GM18909 (cell line): ENCODE results near the gene COL6A3.
"Not testable (repeated sequence)": the region's sequence is repeated elsewhere in the genome, so short reads cannot be mapped to it uniquely, and the experiment has no call there.

ENCODE experiments used
- ATAC-seq: cut with Tn5 transposase; IDR thresholded peaks from one replicate; pipeline ENCODE4 v1.9.1; 2021; ENCODE audit warnings: mild to moderate bottlenecking; ENCODE audit not compliant: unreplicated experiment, poor library complexity

The COL6A3 gene

DNA sequence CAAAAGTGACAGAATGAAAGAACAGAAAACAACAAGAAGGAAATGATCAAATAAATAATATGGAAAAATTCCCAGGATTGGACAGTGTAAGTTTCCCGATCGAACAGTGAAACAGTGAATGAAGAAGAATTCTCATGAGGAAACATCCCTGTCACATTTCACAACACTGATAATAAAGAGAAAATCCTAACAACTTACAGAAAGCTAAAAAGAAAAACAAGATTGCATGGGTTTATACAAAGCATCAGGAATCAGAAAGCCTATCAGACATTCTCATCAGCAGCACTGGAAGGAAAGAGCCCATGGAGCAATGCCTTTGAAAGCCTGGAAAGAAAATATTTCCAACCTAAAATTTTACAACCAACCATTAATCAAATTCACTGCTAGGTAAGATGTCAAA is 9.9 kb upstream of the COL6A3 start:
- ATAC-seq: no peak

DNA sequence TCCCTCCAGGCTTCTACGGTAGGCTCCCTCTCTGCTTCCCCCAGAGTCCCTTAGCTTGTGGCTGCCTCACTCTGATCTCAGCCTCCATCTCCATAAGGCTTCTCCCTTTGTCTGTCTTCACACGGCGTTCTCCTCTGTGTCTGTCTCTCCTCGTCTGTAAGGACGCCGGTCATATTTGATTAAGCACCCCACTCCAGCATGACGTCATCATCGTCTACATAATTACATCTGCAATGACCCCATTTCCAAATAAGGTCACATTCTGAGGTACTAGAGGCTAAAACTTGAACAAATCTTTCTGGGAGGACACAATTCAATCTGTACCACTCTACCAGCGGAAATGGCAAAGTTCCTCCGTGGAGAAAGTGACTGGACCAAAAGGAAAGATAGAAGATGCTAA is 8.3 kb upstream of the COL6A3 start:
- no peak for ATAC-seq

DNA sequence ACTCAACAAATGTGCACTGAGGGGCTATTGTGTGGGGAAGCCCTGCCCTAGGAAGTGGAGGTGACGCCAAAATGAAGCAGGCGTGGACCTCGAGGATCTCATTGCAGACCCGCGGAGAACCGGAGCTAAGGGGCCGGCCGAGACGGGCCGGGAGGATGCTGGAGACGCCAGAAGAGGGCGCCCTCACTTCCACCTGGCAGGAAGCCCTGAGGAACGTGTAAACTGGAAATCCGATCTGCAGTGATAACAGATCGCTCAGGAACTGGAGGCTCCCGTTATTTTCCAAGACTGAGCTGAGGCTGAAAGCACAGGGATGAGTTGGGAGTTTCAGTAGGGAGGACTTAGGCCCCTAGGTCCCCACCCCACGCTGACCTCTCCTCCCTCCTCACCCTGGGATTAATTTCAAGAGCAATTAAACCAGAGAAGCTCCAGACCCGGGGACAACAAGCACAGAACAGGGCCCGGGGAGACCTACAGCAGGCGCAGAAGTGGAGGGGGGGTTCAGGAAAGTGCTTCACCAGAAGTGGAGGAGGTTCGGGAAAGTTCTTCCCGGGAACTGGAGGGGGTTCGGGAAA is 7.7 kb upstream of the COL6A3 start:
- ATAC-seq: no peak

DNA sequence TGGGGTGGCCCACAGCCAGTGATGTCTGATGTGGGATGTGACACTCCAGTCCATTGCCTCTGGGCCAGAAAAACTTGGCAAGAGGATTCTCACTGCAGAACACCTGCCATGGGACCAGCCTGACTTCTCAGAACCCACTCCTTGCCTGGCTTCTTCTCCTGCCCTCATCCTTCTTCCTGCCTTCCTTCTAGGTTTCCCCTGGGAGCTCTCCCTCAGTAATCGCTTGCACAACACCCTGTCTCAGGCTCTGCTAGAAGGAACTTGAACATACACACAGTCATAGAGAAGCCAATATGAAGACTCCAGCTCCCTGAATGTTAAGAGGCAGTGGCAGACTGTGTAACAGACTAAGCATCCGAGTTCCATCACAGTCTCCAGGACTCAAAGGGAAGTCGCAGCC is 4.3 kb upstream of the COL6A3 start:
- no peak for ATAC-seq

DNA sequence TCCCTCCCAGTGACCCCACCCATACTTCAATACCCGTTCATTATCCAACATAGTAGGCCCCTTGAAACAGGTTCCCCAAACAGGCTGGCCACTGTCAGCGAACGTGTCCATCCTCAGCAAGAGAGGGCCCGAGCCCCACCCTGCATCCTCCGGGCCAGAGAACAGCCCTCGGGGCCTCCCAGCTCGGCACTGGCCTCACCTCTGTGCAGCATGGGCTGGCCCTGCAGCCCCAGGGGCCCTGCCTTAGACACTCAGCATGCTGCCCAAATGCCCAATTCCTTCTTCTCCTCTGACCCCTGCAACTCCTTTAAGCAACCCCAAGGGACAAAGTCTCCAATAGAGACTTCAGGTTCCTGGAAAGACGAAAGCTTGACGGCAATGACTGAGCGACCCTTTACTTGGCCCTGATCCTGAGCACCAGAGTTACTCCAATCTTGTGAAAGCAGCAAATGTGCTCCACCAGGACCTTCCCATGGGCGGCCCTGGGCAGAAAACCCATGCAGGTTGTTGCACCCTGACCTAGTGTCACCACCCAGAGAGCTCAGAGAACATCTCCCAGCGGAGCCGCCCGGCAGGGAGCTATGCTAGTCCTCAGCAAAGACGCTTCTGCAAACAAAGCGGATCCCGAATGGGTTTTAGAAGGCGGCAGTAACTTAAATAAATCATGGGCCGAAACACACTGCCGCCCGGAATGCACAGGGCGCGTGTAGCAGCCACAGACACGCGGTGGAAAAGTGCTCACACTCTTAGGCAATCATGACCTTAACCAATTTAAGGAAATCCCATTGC is 782 bp downstream of the COL6A3 start:
- no peak for ATAC-seq

DNA sequence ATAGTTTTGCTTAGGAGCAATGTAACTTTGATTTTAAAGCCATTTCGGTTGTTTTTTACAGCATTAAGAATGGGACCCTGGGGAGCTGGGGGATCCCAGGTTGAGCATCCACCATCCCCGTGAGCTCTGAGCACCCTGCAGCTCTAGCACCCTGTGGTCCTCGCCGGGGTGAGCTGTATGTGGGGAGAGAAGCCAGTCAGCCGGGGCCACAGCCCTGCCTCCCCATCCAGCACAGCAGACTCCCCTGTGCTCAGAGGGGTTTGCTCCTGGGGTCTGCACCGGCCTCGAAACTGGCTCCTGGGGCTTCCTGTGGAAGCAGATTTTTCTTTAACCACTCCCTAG is 1.3 kb downstream of the COL6A3 start:
- no peak for ATAC-seq

DNA sequence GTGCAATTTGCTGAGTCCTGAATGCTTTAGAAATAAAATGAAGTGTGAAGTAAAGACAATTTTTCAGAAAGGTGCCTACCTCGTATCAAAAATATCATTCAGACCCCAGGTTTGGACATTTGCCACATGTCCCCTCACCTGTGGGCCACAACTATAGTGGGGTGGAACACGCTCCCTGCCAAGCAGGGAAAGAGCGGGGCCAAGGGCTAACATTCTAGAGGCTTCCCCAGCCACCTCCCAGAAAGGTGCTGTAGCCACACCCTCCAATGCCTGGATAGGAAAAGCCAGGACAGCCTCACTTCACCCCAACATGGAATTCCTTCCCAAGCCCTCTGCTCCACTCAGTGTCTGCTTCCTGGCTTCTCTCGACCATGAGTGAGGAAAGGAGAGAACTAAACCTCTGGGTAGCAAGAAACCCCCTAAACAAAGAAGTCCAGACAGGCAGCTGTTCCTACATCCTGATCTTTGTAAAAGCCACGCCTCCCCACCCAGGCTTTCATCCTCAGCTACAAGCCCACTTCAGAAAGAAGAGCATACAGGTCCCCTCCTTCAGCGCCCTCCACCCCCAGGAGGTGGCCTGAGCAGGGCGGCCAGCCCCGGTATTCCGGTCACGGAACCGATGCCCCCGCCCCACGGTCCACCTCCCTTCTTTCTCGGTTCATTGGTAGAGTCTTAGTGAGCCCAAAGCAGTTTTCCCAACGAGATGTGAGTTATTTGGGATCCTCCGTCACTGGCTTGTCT is 2.1 kb downstream of the COL6A3 start:
- ATAC-seq: no peak

DNA sequence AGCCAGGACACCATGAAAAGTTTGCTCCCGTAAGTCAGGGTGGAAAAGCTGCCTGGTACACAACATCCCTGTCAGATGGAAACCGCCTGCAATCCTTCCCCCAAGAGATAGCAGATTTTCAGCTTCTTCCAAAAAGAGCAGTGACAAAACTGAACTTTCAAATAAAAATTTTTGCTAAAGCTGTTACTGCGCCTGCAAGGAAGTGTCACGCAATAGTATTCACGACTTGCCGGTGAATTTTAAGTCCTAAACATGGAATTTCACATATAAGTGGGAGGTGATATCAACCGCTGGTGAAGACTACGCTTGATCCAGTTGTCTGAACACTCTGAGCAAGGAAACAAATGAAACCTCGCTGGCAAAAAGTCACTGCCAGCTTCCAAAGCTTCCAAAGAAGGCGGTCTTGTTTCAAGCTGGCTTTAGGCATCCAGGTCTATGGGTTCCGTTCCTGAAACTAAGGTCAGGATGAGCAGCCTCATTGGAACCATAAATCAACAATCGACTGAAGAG is 2.8 kb downstream of the COL6A3 start:
- no peak for ATAC-seq

DNA sequence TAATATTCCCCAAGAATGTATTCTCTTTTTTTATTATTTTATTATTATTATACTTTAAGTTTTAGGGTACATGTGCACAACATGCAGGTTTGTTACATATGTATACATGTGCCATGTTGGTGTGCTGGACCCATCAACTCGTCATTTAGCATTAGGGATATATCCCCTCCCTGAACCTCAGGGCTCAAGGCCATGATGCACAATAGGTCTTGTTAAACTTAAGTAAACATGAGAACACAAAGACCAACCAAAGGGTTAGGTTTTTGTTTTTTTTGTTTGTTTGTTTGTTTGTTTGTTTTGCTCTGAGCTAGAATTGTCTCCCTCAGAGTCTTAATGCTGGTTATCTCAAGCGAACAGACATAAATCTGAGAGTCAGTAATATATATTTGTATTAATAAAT is 4.7 kb downstream of the COL6A3 start:
- not testable (repeated sequence) for ATAC-seq

DNA sequence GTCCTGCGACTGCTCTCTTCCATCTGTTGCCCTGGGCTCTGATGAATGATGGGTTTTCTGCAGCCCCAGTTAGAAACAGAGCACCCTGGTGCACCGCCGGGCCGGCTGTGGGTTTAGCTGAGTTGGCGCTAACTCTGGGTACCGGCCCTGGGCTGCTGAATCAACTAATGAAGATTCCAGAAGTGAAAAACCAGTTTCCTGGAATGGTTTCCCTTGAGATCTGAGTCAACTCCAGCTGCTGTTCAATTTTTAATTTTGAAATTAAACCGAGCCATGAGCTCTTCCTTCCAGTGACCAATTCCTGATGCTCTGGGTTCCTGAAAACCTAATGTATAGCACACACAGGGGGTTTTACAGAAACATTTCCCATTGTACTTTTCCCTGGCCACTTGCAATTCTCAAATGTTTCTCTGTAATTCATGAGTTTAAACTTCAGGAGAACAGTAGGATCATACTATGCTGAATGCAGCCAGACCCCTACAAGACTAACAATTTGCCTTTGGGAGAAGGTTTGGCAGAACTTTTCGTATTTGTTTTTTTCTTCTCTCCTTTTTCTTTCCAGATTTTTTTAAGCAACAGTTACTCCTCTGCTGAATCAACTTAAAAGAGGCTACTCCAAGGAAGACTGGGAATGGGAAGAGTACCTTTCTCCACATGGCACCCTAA is 5.5 kb downstream of the COL6A3 start:
- ATAC-seq: no peak

DNA sequence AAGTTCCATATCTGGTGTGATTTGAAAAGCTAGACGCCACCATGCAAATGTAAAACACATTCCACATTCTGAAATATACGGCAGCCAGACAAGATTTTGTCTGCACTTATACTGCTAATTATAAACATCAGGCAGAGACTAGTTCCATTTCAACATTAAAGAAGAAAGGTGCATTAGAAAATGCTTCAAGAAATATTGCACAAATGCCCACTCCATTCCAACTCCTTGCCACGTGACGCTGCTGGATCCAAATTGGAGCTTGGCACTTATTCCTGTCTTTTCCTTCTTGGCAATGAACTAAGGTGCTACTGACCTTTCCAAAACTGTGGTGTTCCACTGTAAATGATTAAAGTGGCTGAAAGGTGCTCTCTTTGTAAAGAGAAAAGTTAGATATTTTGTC is 6.3 kb downstream of the COL6A3 start:
- no peak for ATAC-seq

DNA sequence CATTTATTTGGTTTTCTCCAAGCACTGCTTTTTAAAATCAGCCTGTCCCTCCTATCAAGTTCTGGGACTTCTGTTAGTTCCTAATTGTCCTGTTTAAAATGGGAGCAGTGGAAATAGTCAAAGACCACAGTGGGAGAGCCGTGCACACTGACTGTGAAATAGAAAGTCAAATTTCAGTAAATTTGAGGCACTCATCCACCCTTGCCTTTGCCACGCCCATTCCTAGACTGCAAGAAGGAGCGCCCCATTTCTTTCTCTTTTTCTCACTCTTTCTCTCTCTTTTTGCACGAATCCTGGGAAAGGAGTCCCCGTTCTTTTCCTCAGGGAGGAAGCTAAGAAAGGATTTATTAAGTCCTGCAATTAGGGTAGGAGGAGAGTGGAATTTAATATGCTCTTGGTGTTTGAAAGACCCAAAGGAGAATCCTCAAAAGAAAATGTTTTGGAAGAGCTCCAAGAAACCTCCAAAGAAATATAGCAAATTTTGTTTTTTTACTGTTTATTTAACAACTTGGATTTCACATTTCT is 7.5 kb downstream of the COL6A3 start:
- no peak for ATAC-seq

DNA sequence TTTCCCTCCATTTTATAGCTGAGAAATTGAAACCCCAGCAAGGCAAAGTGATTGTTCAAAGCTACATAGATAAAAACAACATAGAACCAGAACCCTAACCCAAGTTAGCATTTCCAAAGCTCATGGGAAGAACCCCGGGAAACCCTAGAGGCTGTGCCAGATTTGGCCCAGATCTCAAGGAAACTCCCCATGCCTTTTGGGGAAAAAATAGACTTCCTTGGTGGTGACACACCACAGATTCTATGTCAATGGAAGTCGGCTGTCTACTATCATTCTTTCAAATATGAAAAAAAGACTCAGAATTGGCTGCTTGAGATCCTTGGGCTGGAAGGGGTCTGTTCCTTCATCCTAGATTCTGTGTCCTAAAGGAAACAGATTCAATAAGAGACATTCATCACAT is 8.4 kb downstream of the COL6A3 start:
- ATAC-seq: no peak

DNA sequence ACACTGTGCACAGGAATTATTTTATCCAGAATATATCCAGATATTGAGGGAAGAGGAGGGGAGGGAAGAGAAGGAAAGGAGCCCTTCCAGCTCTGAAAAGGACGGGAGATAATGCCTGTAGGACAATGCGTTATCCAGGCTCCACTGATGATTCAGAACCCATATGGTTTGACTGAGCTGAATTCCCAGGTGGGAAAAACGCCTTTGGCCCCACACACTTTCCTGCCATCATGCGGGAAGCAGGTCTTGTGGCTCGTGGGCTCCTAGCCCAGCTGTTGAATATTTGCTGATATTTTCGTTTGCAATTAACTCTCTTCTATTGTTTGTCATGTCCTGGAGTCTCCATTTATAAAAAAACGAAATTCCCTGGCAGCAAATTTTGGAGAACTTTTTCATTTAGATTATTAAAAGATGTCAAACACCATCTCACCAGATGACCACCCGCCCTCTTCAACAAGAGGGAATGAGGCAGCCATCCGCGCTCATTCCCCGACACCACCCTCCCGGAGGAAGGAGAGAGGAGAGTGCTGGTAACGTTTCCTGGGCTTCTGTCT is 8.9 kb downstream of the COL6A3 start:
- ATAC-seq: no peak

DNA sequence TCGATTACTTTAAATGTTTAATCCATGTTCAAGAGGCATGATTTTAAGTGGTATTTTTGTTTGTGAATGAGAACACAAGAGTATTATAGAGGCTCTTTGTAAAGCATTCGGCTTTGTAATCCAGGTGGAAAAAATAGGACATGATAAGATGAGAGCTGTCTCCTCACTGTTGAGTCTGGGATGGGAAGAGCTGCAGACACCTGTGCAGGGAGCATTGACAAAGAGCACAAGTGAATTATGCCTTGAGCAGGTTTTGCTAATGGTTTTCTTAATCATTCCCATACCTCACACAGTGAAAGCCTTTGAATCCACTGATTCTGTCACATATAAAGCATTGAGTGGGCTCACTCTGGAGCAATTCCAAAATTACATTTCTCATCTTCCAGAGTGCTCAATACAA is 9.6 kb downstream of the COL6A3 start:
- ATAC-seq: no peak

DNA sequence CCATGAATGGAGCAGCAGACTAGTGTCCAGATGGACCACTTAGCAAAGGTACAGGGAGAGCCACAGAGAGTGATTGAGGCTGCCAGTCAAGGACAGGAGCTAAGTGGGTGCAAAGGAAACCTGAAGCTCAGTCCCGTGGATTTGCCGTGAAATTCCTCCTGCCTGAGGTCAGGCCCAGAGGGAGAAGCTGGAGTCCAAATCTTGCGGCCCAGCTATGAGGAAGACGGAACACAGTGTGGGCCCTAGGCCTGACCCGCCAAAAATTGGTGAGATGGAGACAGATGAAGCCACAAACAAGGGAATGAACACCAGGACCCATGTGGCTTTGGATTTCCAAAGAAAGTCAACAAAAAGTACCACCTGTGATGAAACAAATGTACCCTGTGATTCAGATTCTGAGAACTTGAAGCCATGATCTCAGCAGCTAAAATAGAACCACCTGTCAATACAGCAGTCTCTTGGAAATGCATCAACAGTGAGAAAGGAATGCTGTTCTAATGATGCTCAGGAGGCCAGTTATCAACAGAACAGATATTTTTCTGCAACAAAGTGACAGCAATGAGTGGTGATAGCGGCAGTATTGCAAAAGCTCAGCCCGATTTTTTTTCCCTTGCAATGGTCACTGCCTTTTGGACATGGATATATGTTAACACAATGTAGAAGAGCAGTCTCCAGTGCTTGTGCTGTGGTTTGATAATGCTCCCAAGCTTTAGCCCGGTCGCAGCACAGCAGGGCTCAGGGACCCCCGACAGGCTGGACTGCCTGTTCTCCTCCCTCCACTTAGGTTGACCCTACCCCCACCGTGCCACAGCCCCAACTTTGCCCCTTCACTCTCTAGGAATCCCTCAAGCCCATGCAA is 10.7 kb downstream of the COL6A3 start:
- no peak for ATAC-seq

DNA sequence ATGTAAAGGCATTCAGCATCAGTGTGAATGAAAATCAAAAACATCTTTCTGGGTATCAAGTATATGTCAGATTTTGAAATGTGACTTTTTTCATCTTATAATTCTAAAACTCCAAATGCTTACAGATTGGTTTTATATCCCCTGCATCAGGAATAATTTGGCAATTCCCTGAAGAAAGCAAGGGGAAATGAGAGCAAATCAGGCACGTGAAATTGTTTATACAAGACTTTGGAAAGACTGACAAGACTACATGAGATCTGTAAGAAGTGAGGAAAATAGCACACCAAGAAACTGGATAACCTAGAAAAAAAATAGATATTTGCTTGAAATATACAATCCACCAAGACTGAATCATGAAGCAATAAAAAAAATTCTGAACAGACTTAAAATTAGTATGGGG is 13.8 kb downstream of the COL6A3 start:
- ATAC-seq: no peak

DNA sequence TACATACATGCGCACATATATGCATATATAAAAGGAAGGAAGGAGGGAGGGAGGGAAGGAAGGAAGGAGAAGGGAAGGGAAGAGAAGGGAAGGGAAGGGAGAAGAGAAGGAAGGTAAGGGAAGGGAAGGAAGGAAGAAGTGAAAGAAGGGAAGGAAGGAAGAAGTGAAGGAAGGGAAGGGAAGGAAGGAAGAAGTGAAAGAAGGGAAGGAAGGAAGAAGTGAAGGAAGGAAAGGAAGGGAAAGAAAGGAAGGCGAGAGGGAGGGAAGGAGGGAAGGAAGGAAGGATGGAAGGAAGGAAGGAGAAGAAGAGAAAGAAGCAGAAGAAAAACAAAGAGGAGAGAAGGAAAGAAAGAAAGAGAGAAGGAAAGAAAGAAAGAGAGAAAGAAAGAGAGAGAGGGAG is 16.9 kb downstream of the COL6A3 start:
- ATAC-seq: no peak

DNA sequence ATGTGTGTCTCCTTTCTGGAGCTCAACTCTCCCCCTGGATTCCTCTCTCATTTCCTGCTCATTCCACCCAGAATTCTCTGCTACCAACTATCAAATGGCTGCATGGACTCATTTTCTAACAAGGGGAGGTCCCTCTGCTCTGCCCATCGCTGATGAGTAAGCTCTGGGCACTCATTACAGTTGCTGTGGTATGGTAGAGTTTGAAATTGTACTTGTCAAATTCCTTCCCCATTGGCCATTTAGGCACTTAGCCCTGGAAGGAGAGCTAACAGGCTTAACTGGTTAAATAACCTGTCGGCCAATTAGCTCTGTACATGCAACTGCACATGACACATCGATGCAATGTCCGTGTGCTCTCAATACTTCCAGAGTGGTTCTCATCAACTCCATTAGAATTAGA is 20.4 kb downstream of the COL6A3 start:
- ATAC-seq: no peak

DNA sequence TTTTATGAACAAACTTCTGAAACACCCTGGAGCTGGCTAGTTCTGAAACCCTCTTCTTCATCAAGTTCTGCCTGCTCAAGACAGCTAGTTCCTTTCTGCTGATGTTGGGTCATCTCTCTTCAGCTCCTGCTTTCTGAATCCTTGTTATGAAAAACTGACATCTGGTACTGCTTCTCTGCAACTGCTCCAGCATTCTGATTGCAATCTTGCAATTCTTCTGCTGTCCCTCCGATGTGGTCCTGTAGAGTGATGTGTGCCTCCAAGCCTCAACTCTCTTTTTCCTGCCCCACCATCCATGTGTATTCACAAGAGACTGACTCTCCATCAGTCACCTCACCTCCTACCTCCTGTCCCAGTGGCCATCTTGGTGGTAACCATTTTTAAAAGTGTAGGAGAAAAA is 21.8 kb downstream of the COL6A3 start:
- no peak for ATAC-seq
